ENCODE measurements around the gene CCM2.

DNA sequence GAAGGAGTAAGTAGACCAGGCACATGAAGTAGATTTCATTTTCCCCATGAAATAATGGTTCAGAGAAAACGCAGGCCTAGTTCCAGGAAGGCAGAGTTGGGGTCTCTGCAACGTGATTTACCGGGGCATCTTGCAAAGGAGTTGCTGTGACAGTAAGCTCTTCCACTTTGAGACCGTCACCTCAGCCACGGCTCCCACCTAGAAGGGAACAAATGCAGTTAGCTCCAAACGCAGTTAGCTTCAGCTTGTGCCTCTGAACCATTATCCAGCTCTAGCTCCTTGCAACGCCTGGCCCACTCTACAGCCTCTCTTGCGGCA, 14.1 kb upstream of the CCM2 start:
- TF ChIP-seq, protein P1, sequence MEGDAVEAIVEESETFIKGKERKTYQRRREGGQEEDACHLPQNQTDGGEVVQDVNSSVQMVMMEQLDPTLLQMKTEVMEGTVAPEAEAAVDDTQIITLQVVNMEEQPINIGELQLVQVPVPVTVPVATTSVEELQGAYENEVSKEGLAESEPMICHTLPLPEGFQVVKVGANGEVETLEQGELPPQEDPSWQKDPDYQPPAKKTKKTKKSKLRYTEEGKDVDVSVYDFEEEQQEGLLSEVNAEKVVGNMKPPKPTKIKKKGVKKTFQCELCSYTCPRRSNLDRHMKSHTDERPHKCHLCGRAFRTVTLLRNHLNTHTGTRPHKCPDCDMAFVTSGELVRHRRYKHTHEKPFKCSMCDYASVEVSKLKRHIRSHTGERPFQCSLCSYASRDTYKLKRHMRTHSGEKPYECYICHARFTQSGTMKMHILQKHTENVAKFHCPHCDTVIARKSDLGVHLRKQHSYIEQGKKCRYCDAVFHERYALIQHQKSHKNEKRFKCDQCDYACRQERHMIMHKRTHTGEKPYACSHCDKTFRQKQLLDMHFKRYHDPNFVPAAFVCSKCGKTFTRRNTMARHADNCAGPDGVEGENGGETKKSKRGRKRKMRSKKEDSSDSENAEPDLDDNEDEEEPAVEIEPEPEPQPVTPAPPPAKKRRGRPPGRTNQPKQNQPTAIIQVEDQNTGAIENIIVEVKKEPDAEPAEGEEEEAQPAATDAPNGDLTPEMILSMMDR (conservative IDR thresholded peaks at IDR 0.05; ENCODE audit: low read depth in 2 of 2), result no peak
- TF ChIP-seq REST (IDR thresholded peaks at IDR 0.05; ENCODE audit: unreplicated experiment), result no peak

Measured in GM23338 (cell line).